SU-DHL-6 (cell line): ENCODE results near the gene SETD2.

ENCODE experiments used
- H2AFZ ChIP-seq: fragments of 200-600 bp; sonication (generic); 2 replicates; pipeline ENCODE4 v1.6.1; 2014; ENCODE audit warnings: low read depth, mild to moderate bottlenecking, moderate library complexity, mixed read lengths, antibody characterized with exemption, low read length; ENCODE audit not compliant: severe bottlenecking
- H3F3A ChIP-seq: fragments of 200-600 bp; shearing (Covaris generic); 2 replicates; pipeline ENCODE4 v1.6.0; 2016; ENCODE audit warnings: antibody characterized with exemption, mild to moderate bottlenecking; ENCODE audit not compliant: insufficient read depth
- H3K27ac ChIP-seq: fragments of 200-600 bp; sonication (generic); 2 replicates; pipeline ENCODE4 v1.5.1; 2016; ENCODE audit warnings: low read depth, mild to moderate bottlenecking, low read length, moderate library complexity, mixed read lengths
- H3K27me3 ChIP-seq: fragments of 200-600 bp; sonication (generic), shearing (Covaris generic); 2 replicates; pipeline ENCODE4 v1.6.0; 2014; ENCODE audit warnings: mild to moderate bottlenecking, low read length
- H3K36me3 ChIP-seq: fragments of 200-600 bp; sonication (generic); 2 replicates; pipeline ENCODE4 v1.6.1; 2014; ENCODE audit warnings: mild to moderate bottlenecking, low read length, mixed read lengths
- H3K4me2 ChIP-seq: fragments of 300-600, 200-600 bp; shearing (Covaris generic), sonication (generic); 2 replicates; pipeline ENCODE4 v1.6.0; 2014; ENCODE audit warnings: low read length, low read depth, mild to moderate bottlenecking; ENCODE audit not compliant: poor library complexity, severe bottlenecking
- H3K4me3 ChIP-seq: fragments of 200-600 bp; sonication (generic); 2 replicates; pipeline ENCODE4 v1.5.1; 2014; ENCODE audit warnings: antibody characterized with exemption, low read length, mild to moderate bottlenecking, mixed read lengths; ENCODE audit not compliant: insufficient read depth, poor library complexity, severe bottlenecking
- H3K79me2 ChIP-seq: fragments of 200-600 bp; sonication (generic); 2 replicates; pipeline ENCODE4 v1.6.1; 2014; ENCODE audit warnings: mild to moderate bottlenecking, low read length, moderate library complexity; ENCODE audit not compliant: insufficient read depth
- H3K9ac ChIP-seq: fragments of 200-600 bp; sonication (generic); 2 replicates; pipeline ENCODE4 v1.7.0; 2014; ENCODE audit warnings: mild to moderate bottlenecking, low read length
- H3K9me2 ChIP-seq: fragments of 200-600 bp; sonication (generic); replicated peaks from 2 replicates; pipeline ENCODE4 v1.6.1; 2014; ENCODE audit warnings: low read length; ENCODE audit not compliant: insufficient read depth
- H3K9me3 ChIP-seq: fragments of 200-600 bp; sonication (generic); 2 replicates; pipeline ENCODE4 v1.6.1; 2014; ENCODE audit warnings: low read length, mixed read lengths; ENCODE audit not compliant: insufficient read depth
- H4K20me1 ChIP-seq: fragments of 200-600 bp; sonication (generic); 2 replicates; pipeline ENCODE4 v1.6.1; 2014; ENCODE audit warnings: low read depth, mild to moderate bottlenecking, antibody characterized with exemption, low read length, moderate library complexity, mixed read lengths
- EZH2phosphoT487 ChIP-seq: fragments of 200-600 bp; sonication (generic), shearing (Covaris generic); conservative IDR thresholded peaks from 2 replicates; pipeline ENCODE4 v1.6.1; 2018; ENCODE audit warnings: mild to moderate bottlenecking, antibody characterized with exemption, low read length, moderate library complexity, mixed read lengths
- TF ChIP-seq, protein P1 (sequence below): fragments of 200-600 bp; sonication (generic); IDR thresholded peaks from one replicate; pipeline ENCODE4 v1.5.1; 2017; ENCODE audit warnings: antibody characterized with exemption, mild to moderate bottlenecking, low read length, moderate library complexity; ENCODE audit not compliant: insufficient read depth, poor library complexity, severe bottlenecking

Gene SETD2

GRCh38 chr3:47086071-47086470 is 77.8 kb downstream of the SETD2 start:
- H2AFZ ChIP-seq, result no peak overlapping the region
- no peak for TF ChIP-seq EZH2phosphoT487
- TF ChIP-seq, protein P1, sequence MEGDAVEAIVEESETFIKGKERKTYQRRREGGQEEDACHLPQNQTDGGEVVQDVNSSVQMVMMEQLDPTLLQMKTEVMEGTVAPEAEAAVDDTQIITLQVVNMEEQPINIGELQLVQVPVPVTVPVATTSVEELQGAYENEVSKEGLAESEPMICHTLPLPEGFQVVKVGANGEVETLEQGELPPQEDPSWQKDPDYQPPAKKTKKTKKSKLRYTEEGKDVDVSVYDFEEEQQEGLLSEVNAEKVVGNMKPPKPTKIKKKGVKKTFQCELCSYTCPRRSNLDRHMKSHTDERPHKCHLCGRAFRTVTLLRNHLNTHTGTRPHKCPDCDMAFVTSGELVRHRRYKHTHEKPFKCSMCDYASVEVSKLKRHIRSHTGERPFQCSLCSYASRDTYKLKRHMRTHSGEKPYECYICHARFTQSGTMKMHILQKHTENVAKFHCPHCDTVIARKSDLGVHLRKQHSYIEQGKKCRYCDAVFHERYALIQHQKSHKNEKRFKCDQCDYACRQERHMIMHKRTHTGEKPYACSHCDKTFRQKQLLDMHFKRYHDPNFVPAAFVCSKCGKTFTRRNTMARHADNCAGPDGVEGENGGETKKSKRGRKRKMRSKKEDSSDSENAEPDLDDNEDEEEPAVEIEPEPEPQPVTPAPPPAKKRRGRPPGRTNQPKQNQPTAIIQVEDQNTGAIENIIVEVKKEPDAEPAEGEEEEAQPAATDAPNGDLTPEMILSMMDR, result no peak
- H3K36me3 ChIP-seq, result peaks cover 44% of the 10 kb centered on the region
- H3K4me3 ChIP-seq, result no peak overlapping the region
- H3F3A ChIP-seq, result 0 out of 2 replicates have a peak, but pooled peaks cover 12% of the 10 kb centered on the region
- H3K4me2 ChIP-seq, result no peak overlapping the region
- H3K9ac ChIP-seq, result no peak overlapping the region
- no peaks in the 10 kb centered on the region for H3K9me3 ChIP-seq
- no peak overlapping the region for H3K27ac ChIP-seq
- no peaks in the 10 kb centered on the region; the same call in 1 of the 2 replicates for H4K20me1 ChIP-seq
- H3K79me2 ChIP-seq, result peaks cover 16% of the 10 kb centered on the region
- H3K27me3 ChIP-seq, result no peaks in the 10 kb centered on the region
- no peaks in the 10 kb centered on the region for H3K9me2 ChIP-seq

DNA sequence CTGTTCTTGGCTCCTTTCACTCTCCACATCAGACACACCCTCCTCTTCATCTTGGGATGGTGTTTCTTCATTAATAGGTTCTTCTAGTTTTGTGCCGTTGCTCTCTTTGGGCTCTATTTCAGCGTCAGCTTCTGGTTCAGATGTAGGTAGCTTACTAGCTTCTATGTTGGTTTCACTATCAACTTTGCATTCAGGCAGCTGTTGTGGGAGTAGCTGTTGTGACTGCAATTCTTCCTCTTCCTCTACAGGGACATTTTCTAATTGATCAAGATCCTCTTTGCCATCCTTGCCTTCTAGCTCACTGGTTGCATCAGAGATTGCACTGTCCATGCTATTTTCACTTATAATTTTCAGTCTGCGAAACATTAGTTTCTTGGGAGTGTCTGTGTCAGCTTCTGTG is 80.1 kb downstream of the SETD2 start:
- H3K9me2 ChIP-seq, result no peaks in the 10 kb centered on the region
- no peak overlapping the region for H3K4me3 ChIP-seq
- H3K9ac ChIP-seq, result no peak overlapping the region
- H3K9me3 ChIP-seq, result no peaks in the 10 kb centered on the region
- H3K4me2 ChIP-seq, result no peak overlapping the region
- H3K27me3 ChIP-seq, result no peaks in the 10 kb centered on the region
- no peak overlapping the region for H3K27ac ChIP-seq
- H3K36me3 ChIP-seq, result peaks cover 54% of the 10 kb centered on the region
- peaks cover 30% of the 10 kb centered on the region for H3K79me2 ChIP-seq
- peaks cover 7% of the 10 kb centered on the region; the same call in 1 of the 2 replicates for H4K20me1 ChIP-seq
- TF ChIP-seq, protein P1, result no peak
- TF ChIP-seq EZH2phosphoT487, result no peak
- peaks cover 19% of the 10 kb centered on the region; the same call in 1 of the 2 replicates for H3F3A ChIP-seq
- no peak overlapping the region for H2AFZ ChIP-seq

DNA sequence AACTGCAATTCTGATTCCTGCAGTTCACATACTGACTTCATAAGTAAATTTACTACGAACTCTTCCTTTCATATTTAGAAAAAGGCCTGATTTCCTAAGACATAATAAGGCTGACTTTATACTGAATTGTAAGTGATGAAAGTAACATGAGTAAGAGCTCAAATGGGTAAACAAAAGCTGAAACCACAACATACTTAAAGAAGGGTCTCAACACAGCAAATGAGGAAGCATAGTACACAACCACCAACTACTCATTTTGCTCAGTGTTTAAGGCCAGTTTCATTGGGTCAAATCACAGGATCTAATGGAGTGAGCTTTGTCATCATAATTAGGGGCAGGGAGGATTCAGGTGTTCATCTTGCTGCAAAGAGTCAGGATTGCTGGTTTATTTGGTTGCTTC is 81.4 kb downstream of the SETD2 start:
- no peak overlapping the region for H3K4me3 ChIP-seq
- no peak overlapping the region for H2AFZ ChIP-seq
- no peak overlapping the region for H3K4me2 ChIP-seq
- TF ChIP-seq, protein P1, result no peak
- no peak for TF ChIP-seq EZH2phosphoT487
- peaks cover 7% of the 10 kb centered on the region; the same call in 1 of the 2 replicates for H4K20me1 ChIP-seq
- H3K36me3 ChIP-seq, result peaks cover 59% of the 10 kb centered on the region
- no peaks in the 10 kb centered on the region for H3K9me2 ChIP-seq
- peaks cover 36% of the 10 kb centered on the region for H3K79me2 ChIP-seq
- no peaks in the 10 kb centered on the region for H3K9me3 ChIP-seq
- H3K27me3 ChIP-seq, result no peaks in the 10 kb centered on the region
- no peak overlapping the region for H3K27ac ChIP-seq
- no peak overlapping the region for H3K9ac ChIP-seq
- peaks cover 19% of the 10 kb centered on the region; the same call in 1 of the 2 replicates for H3F3A ChIP-seq
